ENCODE measurements around the gene SFXN1. TPM values are rescaled to one million over a fixed set of nuclear protein-coding genes. Genes with fewer than 3 reads are reported as not detected.
"Not testable (repeated sequence)": the region's sequence is repeated elsewhere in the genome, so short reads cannot be mapped to it uniquely, and the experiment has no call there.

The SFXN1 gene
- polyA plus RNA-seq, 2 donors, result 9.3 to 14.1 TPM

DNA sequence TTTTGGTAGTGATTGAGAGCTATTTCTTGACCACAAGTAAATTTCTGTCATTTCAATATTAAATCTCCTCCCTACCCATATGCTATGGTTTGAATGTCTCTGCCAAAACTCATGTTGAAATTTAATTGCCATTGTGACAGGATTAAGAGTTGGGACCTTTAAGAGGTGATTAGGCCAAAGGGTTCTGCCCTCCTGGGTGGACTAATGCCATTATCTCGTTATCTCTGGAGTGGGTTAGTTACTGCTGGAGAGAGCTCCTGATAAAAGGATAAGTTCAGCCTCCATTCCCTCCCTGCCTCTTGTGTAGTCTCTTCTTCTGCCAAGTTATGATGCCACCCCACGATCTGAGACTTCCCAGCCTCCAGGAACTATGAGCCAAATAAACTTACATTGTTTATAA lies 30.8 kb upstream of the SFXN1 start:
- Histone ChIP-seq H3K36me3 (ENCODE audit: control insufficient read depth in 2 of 2, insufficient read depth in 2 of 2, low read length in 1 of 2) (no peaks in the 10 kb centered on the region), H3K27ac (ENCODE audit: low read depth in 2 of 2, low read length in 1 of 2) (no peak overlapping the region), H3K4me1 (ENCODE audit: control insufficient read depth in 2 of 2, insufficient read depth in 2 of 2, low read length in 1 of 2) (peaks cover 7 to 12% of the 10 kb centered on the region in 2 donors), H3K4me3 (ENCODE audit: low read depth in 1 of 2, low read length in 2 of 2) (no peak overlapping the region), H3K27me3 (ENCODE audit: control insufficient read depth in 1 of 2, insufficient read depth in 2 of 2, low read length in 2 of 2) (peaks cover 0 to 4% of the 10 kb centered on the region in 2 donors), H3K9me3 (ENCODE audit: control insufficient read depth in 2 of 2, insufficient read depth in 1 of 2, low read depth in 1 of 2, low read length in 1 of 2) (no peaks in the 10 kb centered on the region)
- WGBS, 2 donors, result 22 to 38% methylated on average over 2 of the region's 2 CpGs

- WGBS, 2 donors, result 45 to 54% methylated on average over 3 of the region's 3 CpGs
- Histone ChIP-seq H3K4me1 (ENCODE audit: control insufficient read depth in 2 of 2, insufficient read depth in 2 of 2, low read length in 1 of 2) (peaks cover 7 to 12% of the 10 kb centered on the region in 2 donors), H3K9me3 (ENCODE audit: control insufficient read depth in 2 of 2, insufficient read depth in 1 of 2, low read depth in 1 of 2, low read length in 1 of 2) (no peaks in the 10 kb centered on the region), H3K36me3 (ENCODE audit: control insufficient read depth in 2 of 2, insufficient read depth in 2 of 2, low read length in 1 of 2) (no peaks in the 10 kb centered on the region), H3K27ac (ENCODE audit: low read depth in 2 of 2, low read length in 1 of 2) (no peak overlapping the region), H3K27me3 (ENCODE audit: control insufficient read depth in 1 of 2, insufficient read depth in 2 of 2, low read length in 2 of 2) (peaks cover 0 to 4% of the 10 kb centered on the region in 2 donors), H3K4me3 (ENCODE audit: low read depth in 1 of 2, low read length in 2 of 2) (no peak overlapping the region)
Measured at GRCh38 chr5:175448276-175448675, 30.1 kb upstream of the SFXN1 start.

- no peak overlapping the region for H3K4me3 ChIP-seq (ENCODE audit: low read depth in 1 of 2, low read length in 2 of 2)
- H3K27ac ChIP-seq (ENCODE audit: low read depth in 2 of 2, low read length in 1 of 2), result no peak overlapping the region
- H3K36me3 ChIP-seq (ENCODE audit: control insufficient read depth in 2 of 2, insufficient read depth in 2 of 2, low read length in 1 of 2), result no peaks in the 10 kb centered on the region
- 79 to 84% methylated on average over 2 of the region's 2 CpGs for WGBS, 2 donors
- no peaks in the 10 kb centered on the region for H3K9me3 ChIP-seq (ENCODE audit: control insufficient read depth in 2 of 2, insufficient read depth in 1 of 2, low read depth in 1 of 2, low read length in 1 of 2)
- H3K27me3 ChIP-seq (ENCODE audit: control insufficient read depth in 1 of 2, insufficient read depth in 2 of 2, low read length in 2 of 2), result no peaks in the 10 kb centered on the region
- H3K4me1 ChIP-seq (ENCODE audit: control insufficient read depth in 2 of 2, insufficient read depth in 2 of 2, low read length in 1 of 2), result no peaks in the 10 kb centered on the region
Measured at GRCh38 chr5:175452166-175452565, 26.2 kb upstream of the SFXN1 start.

DNA sequence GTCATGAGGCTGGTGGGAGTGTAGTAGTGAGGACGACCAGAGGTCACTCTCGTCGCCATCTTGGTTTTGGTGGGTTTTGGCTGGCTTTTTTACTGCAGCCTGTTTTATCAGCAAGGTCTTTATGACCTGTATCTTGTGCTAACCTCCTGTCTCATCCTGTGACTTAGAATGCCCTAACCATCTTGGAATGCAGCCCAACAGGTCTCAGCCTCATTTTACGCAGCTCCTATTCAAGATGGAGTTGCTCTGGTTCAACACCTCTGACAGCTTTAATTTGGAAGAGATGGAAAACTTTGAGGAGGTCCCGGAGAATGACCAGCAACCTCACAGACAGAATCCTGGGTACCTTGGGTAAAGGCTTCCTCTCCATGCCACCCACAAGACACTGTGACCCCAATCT lies 24.0 kb upstream of the SFXN1 start:
- H3K27ac ChIP-seq (ENCODE audit: low read depth in 2 of 2, low read length in 1 of 2); H3K4me1 ChIP-seq (ENCODE audit: control insufficient read depth in 2 of 2, insufficient read depth in 2 of 2, low read length in 1 of 2); H3K4me3 ChIP-seq (ENCODE audit: low read depth in 1 of 2, low read length in 2 of 2); H3K36me3 ChIP-seq (ENCODE audit: control insufficient read depth in 2 of 2, insufficient read depth in 2 of 2, low read length in 1 of 2); H3K9me3 ChIP-seq (ENCODE audit: control insufficient read depth in 2 of 2, insufficient read depth in 1 of 2, low read depth in 1 of 2, low read length in 1 of 2); H3K27me3 ChIP-seq (ENCODE audit: control insufficient read depth in 1 of 2, insufficient read depth in 2 of 2, low read length in 2 of 2): not testable (repeated sequence)
- WGBS, 2 donors, result 85 to 92% methylated on average over 5 of the region's 5 CpGs

- H3K27ac ChIP-seq (ENCODE audit: low read depth in 2 of 2, low read length in 1 of 2), result no peak overlapping the region
- H3K4me3 ChIP-seq (ENCODE audit: low read depth in 1 of 2, low read length in 2 of 2), result no peak overlapping the region
- no peaks in the 10 kb centered on the region for H3K9me3 ChIP-seq (ENCODE audit: control insufficient read depth in 2 of 2, insufficient read depth in 1 of 2, low read depth in 1 of 2, low read length in 1 of 2)
- WGBS, 2 donors, result 82 to 85% methylated on average over 11 of the region's 11 CpGs
- H3K27me3 ChIP-seq (ENCODE audit: control insufficient read depth in 1 of 2, insufficient read depth in 2 of 2, low read length in 2 of 2), result peaks cover 0 to 3% of the 10 kb centered on the region in 2 donors
- H3K36me3 ChIP-seq (ENCODE audit: control insufficient read depth in 2 of 2, insufficient read depth in 2 of 2, low read length in 1 of 2), result no peaks in the 10 kb centered on the region
- no peaks in the 10 kb centered on the region for H3K4me1 ChIP-seq (ENCODE audit: control insufficient read depth in 2 of 2, insufficient read depth in 2 of 2, low read length in 1 of 2)
Measured at GRCh38 chr5:175456105-175456742, 22.1 kb upstream of the SFXN1 start.

GRCh38 chr5:175457466-175457865 lies 20.9 kb upstream of the SFXN1 start:
- no peak overlapping the region for H3K27ac ChIP-seq (ENCODE audit: low read depth in 2 of 2, low read length in 1 of 2)
- 48 to 51% methylated on average over 1 of the region's 1 CpG for WGBS, 2 donors
- H3K9me3 ChIP-seq (ENCODE audit: control insufficient read depth in 2 of 2, insufficient read depth in 1 of 2, low read depth in 1 of 2, low read length in 1 of 2), result no peaks in the 10 kb centered on the region
- H3K36me3 ChIP-seq (ENCODE audit: control insufficient read depth in 2 of 2, insufficient read depth in 2 of 2, low read length in 1 of 2), result no peaks in the 10 kb centered on the region
- no peak overlapping the region for H3K4me3 ChIP-seq (ENCODE audit: low read depth in 1 of 2, low read length in 2 of 2)
- peaks cover 0 to 3% of the 10 kb centered on the region in 2 donors for H3K27me3 ChIP-seq (ENCODE audit: control insufficient read depth in 1 of 2, insufficient read depth in 2 of 2, low read length in 2 of 2)
- H3K4me1 ChIP-seq (ENCODE audit: control insufficient read depth in 2 of 2, insufficient read depth in 2 of 2, low read length in 1 of 2), result no peaks in the 10 kb centered on the region

GRCh38 chr5:175460126-175460525 lies 18.2 kb upstream of the SFXN1 start:
- no peaks in the 10 kb centered on the region for H3K4me1 ChIP-seq (ENCODE audit: control insufficient read depth in 2 of 2, insufficient read depth in 2 of 2, low read length in 1 of 2)
- H3K27ac ChIP-seq (ENCODE audit: low read depth in 2 of 2, low read length in 1 of 2), result no peak overlapping the region
- 35 to 41% methylated on average over 7 of the region's 7 CpGs for WGBS, 2 donors
- no peaks in the 10 kb centered on the region for H3K9me3 ChIP-seq (ENCODE audit: control insufficient read depth in 2 of 2, insufficient read depth in 1 of 2, low read depth in 1 of 2, low read length in 1 of 2)
- H3K4me3 ChIP-seq (ENCODE audit: low read depth in 1 of 2, low read length in 2 of 2), result no peak overlapping the region
- H3K36me3 ChIP-seq (ENCODE audit: control insufficient read depth in 2 of 2, insufficient read depth in 2 of 2, low read length in 1 of 2), result no peaks in the 10 kb centered on the region
- peaks cover 0 to 3% of the 10 kb centered on the region in 2 donors for H3K27me3 ChIP-seq (ENCODE audit: control insufficient read depth in 1 of 2, insufficient read depth in 2 of 2, low read length in 2 of 2)

- H3K4me1 ChIP-seq (ENCODE audit: control insufficient read depth in 2 of 2, insufficient read depth in 2 of 2, low read length in 1 of 2), result no peaks in the 10 kb centered on the region
- 74 to 84% methylated on average over 2 of the region's 2 CpGs for WGBS, 2 donors
- peaks cover 0 to 3% of the 10 kb centered on the region in 2 donors for H3K27me3 ChIP-seq (ENCODE audit: control insufficient read depth in 1 of 2, insufficient read depth in 2 of 2, low read length in 2 of 2)
- no peak overlapping the region for H3K4me3 ChIP-seq (ENCODE audit: low read depth in 1 of 2, low read length in 2 of 2)
- no peaks in the 10 kb centered on the region for H3K9me3 ChIP-seq (ENCODE audit: control insufficient read depth in 2 of 2, insufficient read depth in 1 of 2, low read depth in 1 of 2, low read length in 1 of 2)
- no peaks in the 10 kb centered on the region for H3K36me3 ChIP-seq (ENCODE audit: control insufficient read depth in 2 of 2, insufficient read depth in 2 of 2, low read length in 1 of 2)
- H3K27ac ChIP-seq (ENCODE audit: low read depth in 2 of 2, low read length in 1 of 2), result no peak overlapping the region
Measured at GRCh38 chr5:175460552-175460951, 17.8 kb upstream of the SFXN1 start.

DNA sequence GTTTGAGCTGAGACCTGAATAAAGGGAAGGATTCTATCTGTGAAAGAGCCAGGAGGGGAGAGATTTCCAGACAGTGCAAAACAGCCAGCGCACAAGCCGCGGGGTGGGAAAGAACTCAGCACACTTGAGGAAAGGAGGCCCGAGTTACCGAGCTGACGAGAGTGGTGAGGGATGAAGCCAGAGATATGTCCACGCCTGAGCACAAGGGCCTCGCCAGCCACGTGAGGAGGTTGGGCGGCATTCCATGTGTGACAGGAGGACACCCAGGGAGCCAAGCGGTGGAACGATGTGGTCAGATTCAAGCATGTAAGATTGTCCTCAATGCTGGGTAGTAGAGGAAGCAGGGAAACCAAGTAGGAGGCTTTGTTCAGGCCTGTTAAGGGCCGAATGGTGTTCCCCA lies 17.0 kb upstream of the SFXN1 start:
- no peaks in the 10 kb centered on the region for H3K36me3 ChIP-seq (ENCODE audit: control insufficient read depth in 2 of 2, insufficient read depth in 2 of 2, low read length in 1 of 2)
- H3K27me3 ChIP-seq (ENCODE audit: control insufficient read depth in 1 of 2, insufficient read depth in 2 of 2, low read length in 2 of 2), result peaks cover 0 to 3% of the 10 kb centered on the region in 2 donors
- WGBS, 2 donors, result 90 to 94% methylated on average over 13 of the region's 13 CpGs
- H3K27ac ChIP-seq (ENCODE audit: low read depth in 2 of 2, low read length in 1 of 2), result no peak overlapping the region
- peaks cover 0 to 3% of the 10 kb centered on the region in 2 donors for H3K4me1 ChIP-seq (ENCODE audit: control insufficient read depth in 2 of 2, insufficient read depth in 2 of 2, low read length in 1 of 2)
- H3K9me3 ChIP-seq (ENCODE audit: control insufficient read depth in 2 of 2, insufficient read depth in 1 of 2, low read depth in 1 of 2, low read length in 1 of 2), result no peaks in the 10 kb centered on the region
- no peak overlapping the region for H3K4me3 ChIP-seq (ENCODE audit: low read depth in 1 of 2, low read length in 2 of 2)

DNA sequence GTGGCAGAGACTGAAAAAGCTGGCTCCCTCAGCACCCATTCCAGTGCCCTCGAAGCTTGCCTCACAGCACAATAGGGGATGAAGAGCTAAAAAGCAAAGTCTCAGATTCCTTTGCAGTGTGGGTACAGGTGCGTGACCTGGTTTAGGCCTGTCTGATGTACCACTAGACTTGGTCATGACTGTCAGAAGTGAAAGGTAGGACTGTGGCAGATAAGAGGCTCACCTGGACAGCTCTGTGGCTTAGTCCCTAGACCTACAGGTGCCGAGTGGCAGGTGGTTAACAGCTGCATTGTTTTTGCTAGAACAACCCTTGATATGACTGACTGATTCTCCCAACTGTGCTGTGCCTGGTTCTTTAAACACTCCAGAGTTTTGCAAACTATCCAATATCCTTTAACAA lies 14.7 kb upstream of the SFXN1 start:
- H3K9me3 ChIP-seq (ENCODE audit: control insufficient read depth in 2 of 2, insufficient read depth in 1 of 2, low read depth in 1 of 2, low read length in 1 of 2), result no peaks in the 10 kb centered on the region
- no peak overlapping the region for H3K4me3 ChIP-seq (ENCODE audit: low read depth in 1 of 2, low read length in 2 of 2)
- H3K36me3 ChIP-seq (ENCODE audit: control insufficient read depth in 2 of 2, insufficient read depth in 2 of 2, low read length in 1 of 2), result no peaks in the 10 kb centered on the region
- peaks cover 0 to 7% of the 10 kb centered on the region in 2 donors for H3K4me1 ChIP-seq (ENCODE audit: control insufficient read depth in 2 of 2, insufficient read depth in 2 of 2, low read length in 1 of 2)
- no peak overlapping the region for H3K27ac ChIP-seq (ENCODE audit: low read depth in 2 of 2, low read length in 1 of 2)
- peaks cover 0 to 3% of the 10 kb centered on the region in 2 donors for H3K27me3 ChIP-seq (ENCODE audit: control insufficient read depth in 1 of 2, insufficient read depth in 2 of 2, low read length in 2 of 2)
- WGBS, 2 donors, result 77 to 88% methylated on average over 3 of the region's 3 CpGs

Data from esophagus (tissue), 2 donors.